GM19035 (cell line): ENCODE measurements around the gene ANTXR2.

Experiments used
- ATAC-seq: cut with Tn5 transposase; IDR thresholded peaks from one replicate; pipeline ENCODE4 v1.9.1; 2021; ENCODE audit not compliant: unreplicated experiment

Gene ANTXR2

DNA sequence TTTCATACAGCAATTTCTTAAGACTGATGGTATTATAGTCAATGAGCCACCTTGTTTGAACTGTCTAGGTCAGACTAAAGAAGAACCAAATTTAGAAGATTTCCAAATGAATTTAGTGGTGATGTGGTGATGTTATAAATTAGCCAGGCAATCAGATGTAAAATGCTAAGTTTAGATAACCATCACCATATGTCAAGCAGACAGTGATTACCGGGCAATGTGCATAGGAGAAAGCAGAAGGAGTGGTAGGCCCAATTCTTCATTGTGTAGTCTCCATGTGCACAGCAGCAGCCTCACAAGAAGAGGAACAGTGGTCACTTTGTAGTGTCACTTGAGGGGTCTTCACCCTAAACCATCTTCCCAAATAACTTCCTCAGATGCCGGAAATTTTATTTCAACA is 198.8 kb downstream of the ANTXR2 start:
- no peak for ATAC-seq

DNA sequence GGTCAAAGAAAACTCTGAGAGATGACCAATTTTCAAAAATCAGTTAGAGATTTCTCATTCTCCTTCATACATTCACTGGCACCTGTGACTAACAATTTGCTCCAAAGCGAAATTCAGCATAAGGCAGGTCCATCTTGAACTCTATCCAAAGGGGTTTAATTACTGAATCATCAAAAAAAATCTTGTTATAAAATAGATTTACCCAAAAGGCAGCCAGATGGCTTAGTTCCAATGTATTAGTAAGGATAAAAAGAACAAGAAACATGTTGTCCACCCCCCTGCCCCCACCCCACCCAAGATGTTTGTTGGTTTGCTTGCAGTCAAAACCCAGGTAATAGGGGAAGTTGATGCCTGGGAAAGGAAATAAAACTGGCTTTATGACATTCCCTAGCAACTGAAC is 200.3 kb downstream of the ANTXR2 start:
- no peak for ATAC-seq

DNA sequence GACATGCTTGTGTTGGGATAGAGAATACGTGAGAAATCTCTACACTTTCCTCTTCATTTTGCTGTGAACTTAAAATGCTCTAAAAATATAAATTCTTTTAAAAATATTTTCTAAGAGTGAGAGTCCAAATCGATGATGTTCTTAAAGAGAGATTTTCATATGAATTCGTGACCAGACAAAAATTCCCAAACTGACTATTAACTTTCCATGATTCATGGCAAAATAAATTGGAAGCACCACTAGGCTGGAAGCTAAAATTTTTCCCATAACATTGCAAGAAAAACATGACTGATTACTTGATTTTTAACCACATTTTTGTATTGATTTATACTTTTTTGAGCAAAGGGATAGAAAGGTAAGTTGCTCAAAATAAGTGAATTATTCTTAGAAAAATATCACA is 201.1 kb downstream of the ANTXR2 start:
- no peak for ATAC-seq

DNA sequence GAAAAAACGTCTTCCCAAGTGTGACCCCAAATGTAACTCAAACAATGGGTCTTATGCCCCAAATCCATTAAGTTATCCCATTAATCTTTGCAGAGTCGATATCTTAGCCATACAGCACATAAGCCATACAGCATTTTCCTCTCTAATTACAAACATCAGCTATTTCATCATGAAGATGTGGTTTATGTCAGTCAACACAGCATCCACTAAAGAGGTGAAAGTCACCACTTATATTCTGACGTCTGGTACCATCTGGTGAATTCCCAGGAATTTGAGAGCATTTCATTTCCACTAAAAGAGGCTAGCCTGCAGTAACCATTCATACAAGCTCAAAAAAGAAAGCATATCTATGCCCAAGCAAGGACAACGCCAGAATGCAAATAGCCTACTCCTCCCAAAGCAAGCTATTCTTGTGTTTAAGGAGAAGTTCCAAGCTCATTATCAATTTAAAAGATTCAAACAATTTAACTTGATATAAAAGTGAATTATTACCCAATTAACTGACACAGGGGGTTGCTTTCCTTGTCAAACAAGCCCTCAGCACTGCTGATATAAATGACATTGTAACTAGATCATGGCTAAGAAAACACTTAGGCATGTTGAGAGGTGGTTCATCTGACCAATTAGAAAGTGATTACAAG is 203.3 kb downstream of the ANTXR2 start:
- no peak for ATAC-seq

DNA sequence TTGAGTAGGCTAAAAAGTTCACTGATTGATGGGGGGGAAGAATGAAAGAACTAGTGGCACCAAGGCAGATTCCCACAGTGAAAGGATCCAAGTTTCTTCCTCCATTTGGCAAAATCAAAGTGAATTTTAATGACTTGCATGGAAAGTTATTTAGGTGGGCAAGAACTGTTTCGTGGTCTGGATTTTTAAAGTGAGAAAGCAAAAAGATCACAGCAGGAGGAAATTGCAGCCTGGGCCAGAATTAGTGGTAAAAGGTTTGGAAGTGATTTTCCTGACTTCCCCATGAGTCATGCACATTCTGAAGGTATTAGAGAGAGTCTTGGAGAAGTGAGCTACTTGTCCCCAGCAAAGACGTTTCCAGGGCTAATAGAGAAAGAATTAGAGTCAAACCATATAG is 207.8 kb downstream of the ANTXR2 start:
- ATAC-seq: no peak

DNA sequence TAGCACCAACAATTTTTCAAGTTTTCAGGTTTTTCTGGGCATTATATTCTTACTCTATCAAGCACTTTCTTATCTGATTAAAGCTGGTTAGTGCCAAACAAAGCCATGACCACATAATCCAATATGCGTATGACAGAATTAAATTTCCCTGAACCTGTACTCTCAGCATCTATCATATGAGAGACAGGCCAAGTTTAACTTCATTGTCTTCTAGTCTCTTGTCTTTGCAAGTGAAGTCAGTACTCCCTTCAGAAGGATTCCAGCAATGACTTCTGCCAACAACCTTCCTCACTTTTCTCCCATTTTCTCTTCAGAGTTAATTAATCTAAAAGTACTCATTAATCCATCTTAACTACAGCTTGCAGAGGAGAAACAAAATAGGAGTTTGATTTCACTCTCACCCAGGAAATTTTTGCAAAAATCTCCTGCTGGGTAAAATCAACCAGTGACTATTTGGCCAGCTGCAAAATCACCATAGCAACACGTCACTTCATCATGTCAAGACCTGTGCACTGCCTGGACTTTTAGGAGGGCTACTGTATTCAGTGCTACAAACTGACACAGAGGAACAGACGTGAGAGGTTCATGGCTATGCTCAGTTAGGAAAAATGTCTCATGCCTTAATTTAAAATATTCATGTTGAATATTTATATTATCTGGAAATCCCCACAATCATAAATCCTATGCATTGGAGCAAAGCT is 208.4 kb downstream of the ANTXR2 start:
- ATAC-seq: no peak

DNA sequence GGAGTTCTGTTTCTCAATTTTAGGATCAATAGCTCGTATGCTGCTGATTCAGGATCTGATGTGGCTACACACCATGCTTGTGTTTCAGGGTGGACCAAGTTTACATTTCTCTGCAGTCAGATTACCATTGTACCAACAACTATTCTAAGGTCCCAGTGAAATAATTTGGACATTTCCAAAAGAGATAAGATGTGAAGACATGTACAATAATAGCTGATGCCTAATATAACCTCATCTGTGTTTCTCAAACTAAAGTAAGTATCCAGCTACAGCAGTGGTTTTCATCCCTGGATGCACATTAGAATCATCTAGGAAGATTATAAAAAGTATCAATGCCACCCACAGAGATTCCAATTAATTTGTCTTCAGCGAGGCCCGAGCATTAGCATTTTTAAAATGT is 209.7 kb downstream of the ANTXR2 start:
- no peak for ATAC-seq

DNA sequence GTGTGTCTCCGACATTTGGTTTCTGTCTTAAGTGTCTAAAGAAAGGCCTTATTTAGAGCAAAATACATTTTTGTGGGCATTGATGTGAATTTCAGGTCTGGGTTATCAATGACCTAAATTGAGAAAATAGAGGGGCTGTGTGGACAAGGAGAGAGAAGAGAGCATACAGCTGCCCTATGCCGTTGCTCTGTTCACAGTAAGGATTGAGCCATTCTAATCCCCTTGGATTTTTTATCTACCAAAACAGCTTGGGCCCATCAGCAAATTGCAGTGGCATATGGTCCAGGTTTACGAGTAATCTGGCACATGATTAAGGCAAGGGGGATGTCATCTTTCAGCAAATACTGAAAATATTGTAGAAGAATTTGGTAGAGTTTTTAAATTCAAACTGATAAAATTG is 210.2 kb downstream of the ANTXR2 start:
- ATAC-seq: no peak

DNA sequence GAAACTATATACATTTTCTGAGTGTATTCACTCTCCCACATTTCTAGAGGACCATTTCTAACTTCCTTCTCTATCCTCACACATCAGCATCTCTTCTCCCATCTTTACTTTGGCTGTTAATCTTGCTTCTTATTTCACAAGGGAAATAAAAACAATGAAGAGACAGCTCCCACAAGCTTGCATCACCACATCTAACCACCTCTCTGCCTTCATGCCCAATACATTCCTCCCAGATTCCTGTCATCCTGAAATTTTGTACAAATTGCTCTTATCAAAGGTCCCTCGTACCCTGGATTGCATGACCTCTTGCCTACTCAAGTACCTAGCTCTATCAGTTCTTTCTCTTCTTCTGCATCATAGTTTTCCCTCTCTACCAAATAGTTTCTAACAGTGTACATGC is 215.2 kb downstream of the ANTXR2 start:
- no peak for ATAC-seq

DNA sequence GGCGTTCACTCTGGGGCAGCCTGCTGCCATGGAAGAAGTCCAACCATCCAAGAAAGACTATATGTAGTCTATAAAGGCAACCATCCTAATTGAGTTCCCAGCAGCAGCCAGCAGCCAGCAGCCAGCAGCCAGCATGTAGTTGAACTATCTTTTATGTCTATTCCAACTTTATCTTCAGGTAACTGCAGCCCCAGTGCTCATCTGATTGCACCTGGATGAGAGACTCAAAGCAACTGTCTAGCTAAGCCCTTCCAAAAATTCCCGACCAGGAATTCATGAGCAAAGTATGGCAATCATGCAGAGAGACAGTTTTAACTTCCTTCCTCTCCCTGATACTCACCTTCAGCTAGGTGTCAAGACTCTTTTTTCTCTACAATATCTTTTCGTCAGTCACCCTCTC is 216.8 kb downstream of the ANTXR2 start:
- no peak for ATAC-seq

DNA sequence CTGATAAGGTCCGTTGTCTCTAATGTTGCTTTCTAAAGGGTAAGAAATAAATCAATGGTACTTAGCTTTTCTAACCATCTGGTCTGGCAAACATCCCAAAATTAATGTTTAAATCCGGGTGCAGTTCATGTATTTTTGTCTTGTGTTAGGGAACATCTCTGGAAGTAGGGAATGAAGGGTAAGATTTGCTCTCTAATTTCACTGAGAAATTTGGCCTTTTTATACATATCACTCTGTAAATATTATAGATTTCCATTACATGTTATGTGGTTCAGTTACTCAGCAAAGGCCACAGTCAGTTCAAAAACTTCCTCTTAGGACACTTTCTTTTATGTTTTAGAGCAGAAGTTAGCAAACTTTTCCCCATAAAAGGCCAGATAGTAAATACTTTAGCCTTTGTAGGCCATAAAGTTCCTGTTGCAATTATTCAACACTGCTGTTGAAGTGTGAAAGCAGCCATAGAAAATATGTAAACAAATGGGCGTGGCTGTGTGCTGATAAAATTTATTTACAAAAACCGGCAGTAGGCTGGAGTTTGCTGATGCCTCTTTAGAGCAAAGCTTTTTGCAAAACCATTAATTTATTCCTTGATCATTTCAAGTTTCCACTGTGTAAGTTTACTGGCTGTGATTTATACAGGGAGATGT is 218.1 kb downstream of the ANTXR2 start:
- ATAC-seq: no peak

DNA sequence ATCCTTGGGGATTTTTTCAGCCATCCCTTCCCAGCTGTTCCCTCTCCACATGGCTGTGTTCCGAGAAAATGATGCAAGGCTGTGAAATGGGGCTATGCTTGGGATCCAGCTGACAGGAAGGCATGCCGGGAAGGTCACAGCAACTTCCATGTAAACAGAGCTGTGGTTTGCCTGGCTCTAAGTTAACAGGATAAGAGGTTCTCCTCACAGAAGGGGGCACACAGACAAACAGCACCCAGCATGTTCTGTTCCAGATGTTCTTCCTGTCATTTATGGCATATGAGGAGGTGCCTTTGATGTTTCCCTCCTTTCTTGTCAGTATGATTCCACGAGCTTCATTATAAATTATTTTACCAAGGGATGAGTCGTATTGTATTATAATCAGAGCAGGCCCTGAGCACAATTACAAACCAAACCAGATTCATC is 220.7 kb downstream of the ANTXR2 start:
- no peak for ATAC-seq

DNA sequence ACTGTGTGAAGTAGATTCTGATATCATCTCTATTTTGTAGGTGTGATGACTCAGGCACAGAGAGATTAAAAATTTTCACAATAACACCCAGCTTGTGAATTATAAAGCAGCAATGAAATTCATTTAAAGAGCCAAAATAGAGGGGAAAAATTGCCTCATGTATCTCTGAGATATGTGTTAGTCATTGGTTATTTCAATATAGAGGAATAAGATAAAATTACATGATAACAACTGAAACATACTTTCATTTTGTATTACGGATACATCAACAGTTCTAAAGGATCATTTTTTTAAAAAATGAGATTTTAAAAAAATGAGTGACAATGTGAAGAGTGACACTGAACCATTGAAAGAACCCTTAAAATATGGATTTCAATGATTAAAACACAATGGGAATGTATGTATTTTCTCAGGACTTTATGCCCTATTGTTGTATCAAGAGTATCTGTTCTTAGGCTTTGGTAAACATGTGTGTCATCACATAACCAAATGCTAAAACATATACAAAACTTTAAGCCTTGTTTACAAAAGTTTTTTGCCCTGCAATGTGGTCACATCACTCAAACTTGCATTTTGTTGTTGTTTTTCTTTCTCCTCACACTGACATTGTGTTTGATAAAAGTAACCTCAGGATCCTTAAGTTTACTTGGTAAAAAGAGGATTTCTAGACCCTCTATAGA is 221.3 kb downstream of the ANTXR2 start:
- no peak for ATAC-seq
